ENCODE data around the gene THSD4. TPM values are rescaled to one million over a fixed set of nuclear protein-coding genes. Genes with fewer than 3 reads are reported as not detected.

Gene THSD4
- total RNA-seq, 2 experiments from 2014 or later: not detected

DNA sequence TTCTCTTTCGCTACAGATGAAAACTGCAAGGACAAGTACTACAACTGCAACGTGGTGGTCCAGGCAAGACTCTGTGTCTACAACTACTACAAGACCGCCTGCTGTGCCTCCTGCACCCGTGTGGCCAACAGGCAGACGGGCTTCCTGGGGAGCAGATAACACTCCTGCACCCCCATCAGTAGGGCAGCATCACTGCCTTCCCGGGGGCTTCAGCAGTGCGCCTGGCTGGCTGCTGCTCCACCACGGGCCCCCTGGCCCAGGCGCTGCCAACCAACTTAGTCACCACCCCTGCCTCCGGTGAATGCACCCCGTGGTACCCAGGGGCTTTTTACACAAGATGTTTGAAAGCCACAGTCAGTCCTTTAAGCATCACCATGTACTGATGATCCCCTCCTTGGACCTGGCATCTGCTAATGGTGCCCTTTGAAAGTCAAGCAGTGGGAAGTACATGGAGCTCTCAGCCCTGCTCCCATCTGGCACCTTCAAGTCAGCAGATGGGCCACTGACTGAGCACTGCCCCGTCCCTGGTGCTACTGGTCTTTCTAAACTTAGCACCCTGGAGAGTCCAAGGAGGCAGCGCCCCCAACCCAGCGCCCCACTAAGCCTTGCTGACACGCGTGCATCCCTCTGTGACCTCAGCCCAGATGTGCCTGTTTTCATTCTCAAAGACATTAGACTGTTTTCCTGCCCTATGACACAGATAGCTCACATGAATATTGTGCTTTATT is 662.1 kb downstream of the THSD4 start:
- Histone ChIP-seq H3K9me2 (ENCODE audit: insufficient read depth, low read length) (no peaks in the 10 kb centered on the region), H4K20me1 (ENCODE audit: insufficient read depth, low read length) (no peaks in the 10 kb centered on the region), H3K4me1 (ENCODE audit: insufficient read depth, low read length, poor library complexity, severe bottlenecking) (no peaks in the 10 kb centered on the region), H3K9me3 (ENCODE audit: low read length) (no peaks in the 10 kb centered on the region), H3K36me3 (ENCODE audit: insufficient read depth, low read length) (no peaks in the 10 kb centered on the region), H3K4me3 (ENCODE audit: low read depth, low read length, poor library complexity, severe bottlenecking) (no peak overlapping the region), H3K79me2 (ENCODE audit: insufficient read depth, low read depth, low read length) (no peaks in the 10 kb centered on the region), H3K27ac (ENCODE audit: low read depth, low read length, poor library complexity, severe bottlenecking) (no peak overlapping the region), H2AFZ (ENCODE audit: low read length) (no peak overlapping the region), H3K4me2 (ENCODE audit: low read length) (no peak overlapping the region)
- TF ChIP-seq EZH2phosphoT487 (IDR thresholded peaks at IDR 0.05; ENCODE audit: borderline replicate concordance, low read depth, low read length): no peak
- TF ChIP-seq, protein P1, sequence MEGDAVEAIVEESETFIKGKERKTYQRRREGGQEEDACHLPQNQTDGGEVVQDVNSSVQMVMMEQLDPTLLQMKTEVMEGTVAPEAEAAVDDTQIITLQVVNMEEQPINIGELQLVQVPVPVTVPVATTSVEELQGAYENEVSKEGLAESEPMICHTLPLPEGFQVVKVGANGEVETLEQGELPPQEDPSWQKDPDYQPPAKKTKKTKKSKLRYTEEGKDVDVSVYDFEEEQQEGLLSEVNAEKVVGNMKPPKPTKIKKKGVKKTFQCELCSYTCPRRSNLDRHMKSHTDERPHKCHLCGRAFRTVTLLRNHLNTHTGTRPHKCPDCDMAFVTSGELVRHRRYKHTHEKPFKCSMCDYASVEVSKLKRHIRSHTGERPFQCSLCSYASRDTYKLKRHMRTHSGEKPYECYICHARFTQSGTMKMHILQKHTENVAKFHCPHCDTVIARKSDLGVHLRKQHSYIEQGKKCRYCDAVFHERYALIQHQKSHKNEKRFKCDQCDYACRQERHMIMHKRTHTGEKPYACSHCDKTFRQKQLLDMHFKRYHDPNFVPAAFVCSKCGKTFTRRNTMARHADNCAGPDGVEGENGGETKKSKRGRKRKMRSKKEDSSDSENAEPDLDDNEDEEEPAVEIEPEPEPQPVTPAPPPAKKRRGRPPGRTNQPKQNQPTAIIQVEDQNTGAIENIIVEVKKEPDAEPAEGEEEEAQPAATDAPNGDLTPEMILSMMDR (conservative IDR thresholded peaks at IDR 0.05; ENCODE audit: low read length): no peak
- POLR2A ChIA-PET: no interaction called here
- intact Hi-C loops (cut with micrococcal nuclease; ENCODE audit: unreplicated experiment): no loop called here
- BruUV-seq (replicated peaks): no TSS peak
- no peak for DNase-seq (ENCODE audit: low spot score)
- CTCF ChIA-PET (ENCODE audit: unreplicated experiment): no interaction called here

DNA sequence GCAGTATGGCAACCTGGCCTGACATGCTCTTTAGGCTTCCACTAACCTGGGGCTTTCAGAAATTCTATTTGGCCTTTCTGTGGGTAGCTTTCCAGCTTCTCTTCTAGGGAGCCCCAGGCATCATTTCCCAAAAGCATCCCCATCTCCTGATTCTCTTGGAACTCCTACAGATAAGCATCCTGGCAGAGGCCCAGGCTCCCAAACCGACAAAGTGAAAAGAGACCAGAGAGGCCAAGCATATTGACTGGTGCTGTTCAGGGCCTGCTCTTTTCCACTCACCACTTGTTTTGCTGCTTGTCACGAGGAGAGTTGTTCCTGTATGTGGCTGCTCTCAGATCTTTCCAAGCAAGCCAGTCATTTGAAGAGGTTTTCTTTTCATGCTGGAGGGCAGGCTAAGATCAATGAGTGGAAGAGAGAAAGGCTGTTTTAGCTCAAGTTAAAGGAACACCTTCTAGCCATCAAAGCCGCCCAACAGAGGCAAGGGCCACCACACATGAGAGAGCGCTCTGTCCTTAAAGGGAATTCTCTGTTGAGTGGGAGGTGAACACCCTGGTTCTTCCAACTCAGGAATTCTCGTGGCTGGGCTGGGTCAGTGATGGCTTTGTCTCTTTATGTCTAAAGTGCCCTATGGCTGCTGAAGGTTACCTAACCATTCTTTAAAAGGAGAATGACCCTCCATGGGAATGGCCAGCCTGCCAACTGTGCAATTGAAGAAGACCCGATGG is 664.0 kb downstream of the THSD4 start:
- BruUV-seq (replicated peaks): no TSS peak
- intact Hi-C loops (cut with micrococcal nuclease; ENCODE audit: unreplicated experiment): no loop called here
- no peak overlapping the region for H3K4me3 ChIP-seq (ENCODE audit: low read depth, low read length, poor library complexity, severe bottlenecking)

More for the DNA sequence above, 664.0 kb downstream of the THSD4 start:
- Histone ChIP-seq H3K9me3 (ENCODE audit: low read length) (no peaks in the 10 kb centered on the region), H2AFZ (ENCODE audit: low read length) (no peak overlapping the region), H3K79me2 (ENCODE audit: insufficient read depth, low read depth, low read length) (no peaks in the 10 kb centered on the region), H4K20me1 (ENCODE audit: insufficient read depth, low read length) (no peaks in the 10 kb centered on the region), H3K4me2 (ENCODE audit: low read length) (no peak overlapping the region), H3K27ac (ENCODE audit: low read depth, low read length, poor library complexity, severe bottlenecking) (no peak overlapping the region), H3K36me3 (ENCODE audit: insufficient read depth, low read length) (no peaks in the 10 kb centered on the region), H3K4me1 (ENCODE audit: insufficient read depth, low read length, poor library complexity, severe bottlenecking) (no peaks in the 10 kb centered on the region), H3K9me2 (ENCODE audit: insufficient read depth, low read length) (no peaks in the 10 kb centered on the region)
- ChIA-PET CTCF (ENCODE audit: unreplicated experiment) (interaction anchor here (0.6 kb wide), 1 partner anchor 365 kb away, joined by 3 read pairs; no protein-coding TSS in a partner anchor), POLR2A (no interaction called here)
- TF ChIP-seq, protein P1 (conservative IDR thresholded peaks at IDR 0.05; ENCODE audit: low read length): no peak
- no peak for TF ChIP-seq EZH2phosphoT487 (IDR thresholded peaks at IDR 0.05; ENCODE audit: borderline replicate concordance, low read depth, low read length)
- DNase-seq (ENCODE audit: low spot score): no peak
